H9 (cell line): Measurements from ENCODE around the gene NFKB2. TPM values are rescaled to one million over a fixed set of nuclear protein-coding genes. Genes with fewer than 3 reads are reported as not detected.

Source experiments
- DNase-seq: peaks from one replicate; pipeline ENCODE4 v3.0.0-alpha.2; 2017
- H2AFZ ChIP-seq: one replicate; pipeline ENCODE4 v1.6.1; 2013; ENCODE audit warnings: mild to moderate bottlenecking, low read length, control low read depth, moderate library complexity
- H2AK5ac ChIP-seq: 2 replicates; pipeline ENCODE4 v1.6.1; 2013; ENCODE audit warnings: low read length, control low read depth, mixed read lengths; ENCODE audit not compliant: insufficient read length
- H2BK120ac ChIP-seq: one replicate; pipeline ENCODE4 v1.6.1; 2013; ENCODE audit warnings: low read depth, mild to moderate bottlenecking, low read length, control low read depth, inconsistent platforms; ENCODE audit not compliant: poor library complexity, severe bottlenecking
- H2BK12ac ChIP-seq: 2 replicates; pipeline ENCODE4 v1.6.1; 2013; ENCODE audit warnings: low read length, control low read depth, mixed read lengths, low read depth; ENCODE audit not compliant: insufficient read length
- H2BK15ac ChIP-seq: 2 replicates; pipeline ENCODE4 v1.6.1; 2013; ENCODE audit warnings: low read depth, low read length, control low read depth
- H2BK20ac ChIP-seq: one replicate; pipeline ENCODE4 v1.6.1; 2013; ENCODE audit warnings: low read depth, mild to moderate bottlenecking, low read length, control low read depth, inconsistent platforms; ENCODE audit not compliant: poor library complexity, severe bottlenecking
- H2BK5ac ChIP-seq: 2 replicates; pipeline ENCODE4 v1.6.1; 2013; ENCODE audit warnings: low read length, control low read depth, mixed read lengths; ENCODE audit not compliant: insufficient read length
- H3K14ac ChIP-seq: 2 replicates; pipeline ENCODE4 v1.6.1; 2013; ENCODE audit warnings: low read length, control low read depth; ENCODE audit not compliant: insufficient read depth
- H3K18ac ChIP-seq: 2 replicates; pipeline ENCODE4 v1.6.1; 2013; ENCODE audit warnings: low read depth, mild to moderate bottlenecking, mixed read lengths, low read length, control low read depth; ENCODE audit not compliant: insufficient read length
- H3K23ac ChIP-seq: 2 replicates; pipeline ENCODE4 v1.6.1; 2013; ENCODE audit warnings: low read length, control low read depth, mixed read lengths, low read depth; ENCODE audit not compliant: insufficient read length
- H3K23me2 ChIP-seq: 2 replicates; pipeline ENCODE4 v1.6.1; 2013; ENCODE audit warnings: low read depth, mild to moderate bottlenecking, mixed read lengths, low read length, control low read depth; ENCODE audit not compliant: insufficient read length, poor library complexity, severe bottlenecking
- H3K27ac ChIP-seq: 2 replicates; pipeline ENCODE4 v1.5.1; 2013; ENCODE audit warnings: low read length, control low read depth, mixed read lengths, low read depth; ENCODE audit not compliant: insufficient read length
- H3K27me3 ChIP-seq: 2 replicates; pipeline ENCODE4 v1.6.1; 2013; ENCODE audit warnings: low read length, control low read depth, inconsistent platforms; ENCODE audit not compliant: insufficient read depth
- H3K4ac ChIP-seq: 2 replicates; pipeline ENCODE4 v1.6.1; 2013; ENCODE audit warnings: low read depth, mild to moderate bottlenecking, control low read depth, inconsistent platforms, low read length, moderate library complexity
- H3K4me1 ChIP-seq: 2 replicates; pipeline ENCODE4 v1.6.1; 2013; ENCODE audit warnings: low read length, control low read depth, inconsistent platforms; ENCODE audit not compliant: insufficient read depth
- H3K4me2 ChIP-seq: 2 replicates; pipeline ENCODE4 v1.6.1; 2013; ENCODE audit warnings: low read length, control low read depth, mixed read lengths; ENCODE audit not compliant: insufficient read length, insufficient read depth
- H3K56ac ChIP-seq: 2 replicates; pipeline ENCODE4 v1.6.1; 2013; ENCODE audit warnings: low read depth, mild to moderate bottlenecking, mixed read lengths, low read length, control low read depth; ENCODE audit not compliant: insufficient read length
- H3K79me1 ChIP-seq: 2 replicates; pipeline ENCODE4 v1.6.1; 2013; ENCODE audit warnings: low read depth, mild to moderate bottlenecking, moderate library complexity, low read length, control low read depth, inconsistent platforms; ENCODE audit not compliant: insufficient read depth, poor library complexity, severe bottlenecking
- H3K79me2 ChIP-seq: 2 replicates; pipeline ENCODE4 v1.6.1; 2013; ENCODE audit warnings: low read length, control low read depth, inconsistent platforms; ENCODE audit not compliant: insufficient read depth
- H3K9ac ChIP-seq: 2 replicates; pipeline ENCODE4 v1.6.1; 2013; ENCODE audit warnings: low read length, control low read depth, mixed read lengths; ENCODE audit not compliant: insufficient read length; ENCODE audit errors: extremely low read depth
- H3K9me3 ChIP-seq: one replicate; pipeline ENCODE4 v1.6.1; 2013; ENCODE audit warnings: low read depth, low read length, inconsistent platforms; ENCODE audit not compliant: control insufficient read depth
- H3T11ph ChIP-seq: one replicate; pipeline ENCODE4 v1.6.1; 2013; ENCODE audit warnings: mild to moderate bottlenecking, low read length, control low read depth, inconsistent platforms
- H4K20me1 ChIP-seq: one replicate; pipeline ENCODE4 v1.6.1; 2013; ENCODE audit not compliant: control insufficient read depth, insufficient read length, insufficient read depth
- H4K5ac ChIP-seq: 2 replicates; pipeline ENCODE4 v1.6.1; 2013; ENCODE audit warnings: low read depth, mild to moderate bottlenecking, mixed read lengths, low read length, control low read depth; ENCODE audit not compliant: insufficient read length
- H4K8ac ChIP-seq: replicated peaks from 2 replicates; pipeline ENCODE4 v1.6.1; 2013; ENCODE audit warnings: low read length, control low read depth, mixed read lengths, low read depth; ENCODE audit not compliant: insufficient read length
- H4K91ac ChIP-seq: 2 replicates; pipeline ENCODE4 v1.6.1; 2013; ENCODE audit warnings: low read depth, mild to moderate bottlenecking, moderate library complexity, mixed read lengths, low read length, control low read depth; ENCODE audit not compliant: insufficient read length
- H3K27ac Mint-ChIP-seq, 3 experiments: 2 replicates in 2 of 3; 3 replicates in 1 of 3; pipeline ENCODE4 v1.8.0; 2020 to 2021; ENCODE audit warnings: mixed read lengths in 3 of 3, mild to moderate bottlenecking in 1 of 3, moderate library complexity in 1 of 3
- H3K27me3 Mint-ChIP-seq: 2 replicates; pipeline ENCODE4 v1.8.0; 2021; ENCODE audit warnings: low read depth, mild to moderate bottlenecking, moderate library complexity, mixed read lengths
- H3K36me3 Mint-ChIP-seq, 3 experiments: 2 replicates in 2 of 3; 3 replicates in 1 of 3; pipeline ENCODE4 v1.8.0; 2020 to 2021; ENCODE audit warnings: low read depth in 3 of 3, mixed read lengths in 3 of 3; ENCODE audit not compliant: insufficient read depth in 1 of 3
- H3K4me1 Mint-ChIP-seq, 2 experiments: 2 replicates each; pipeline ENCODE4 v1.8.0; 2020; ENCODE audit warnings: mixed read lengths in 2 of 2
- H3K4me3 Mint-ChIP-seq, 2 experiments: 2 replicates in 1 of 2; 3 replicates in 1 of 2; pipeline ENCODE4 v1.8.0; 2020 to 2021; ENCODE audit warnings: mild to moderate bottlenecking in 2 of 2, mixed read lengths in 2 of 2, moderate library complexity in 1 of 2
- H3K9me3 Mint-ChIP-seq, 2 experiments: 2 replicates in 1 of 2; 3 replicates in 1 of 2; pipeline ENCODE4 v1.8.0; 2020; ENCODE audit warnings: mild to moderate bottlenecking in 2 of 2, mixed read lengths in 2 of 2, moderate library complexity in 1 of 2
- CTCF ChIP-seq: fragments of 200-600 bp; sonication (generic); conservative IDR thresholded peaks from 3 replicates; pipeline ENCODE4 v1.8.0; 2021; ENCODE audit warnings: antibody characterized with exemption, mild to moderate bottlenecking
- WGBS: extraction: QIAGEN DNeasy Blood & Tissue Kit; methylation state at CpG from one replicate; pipeline ENCODE4 v1.1.7; 2013; ENCODE audit warnings: missing lambda C conversion rate, low lambda C conversion rate, mixed read lengths; ENCODE audit not compliant: insufficient read length; ENCODE audit errors: extremely low coverage; 5-methylcytosine and 5-hydroxymethylcytosine counted together
- total RNA-seq: library from RNA; stranded (reverse); gene quantifications from 2 replicates; pipeline ENCODE4 v1.2.1, GENCODE V29; 2021

The NFKB2 gene
- total RNA-seq, 1 experiment from 2014 or later, result 23.7 TPM

DNA sequence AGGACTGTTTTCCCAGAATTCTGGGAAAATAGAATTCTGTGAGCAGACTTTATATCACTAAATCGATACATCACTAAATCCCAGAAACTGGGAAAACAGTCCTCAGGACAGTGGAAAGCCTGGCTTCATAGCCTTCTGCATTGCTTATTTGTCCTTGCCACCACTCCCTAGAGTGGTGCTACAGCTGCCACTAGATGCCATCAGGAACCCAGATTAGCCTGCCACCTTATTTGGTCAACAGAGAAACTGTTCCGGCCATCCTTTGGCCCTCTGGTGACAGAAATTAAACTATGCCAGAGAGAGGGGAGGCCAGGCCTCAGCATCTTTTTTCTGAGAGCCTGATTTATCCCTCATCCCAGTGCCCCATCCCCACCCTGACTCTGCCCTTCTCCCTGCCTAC lies 19.6 kb upstream of the NFKB2 start:
- Histone ChIP-seq H3K14ac (no peak overlapping the region), H2BK20ac (no peak overlapping the region), H3T11ph (no peak overlapping the region), H2BK120ac (no peak overlapping the region), H3K23me2 (no peaks in the 10 kb centered on the region), H4K8ac (no peak overlapping the region), H2BK12ac (no peak overlapping the region), H2BK5ac (no peak overlapping the region), H3K4me1 (no peaks in the 10 kb centered on the region), H3K9ac (no peak overlapping the region), H3K56ac (no peak overlapping the region), H3K4ac (no peak overlapping the region), H3K79me2 (no peaks in the 10 kb centered on the region), H3K18ac (no peak overlapping the region), H4K5ac (no peak overlapping the region), H4K20me1 (no peaks in the 10 kb centered on the region), H3K4me2 (no peak overlapping the region), H4K91ac (no peak overlapping the region), H3K27ac (no peak overlapping the region), H3K9me3 (no peaks in the 10 kb centered on the region), H3K23ac (no peak overlapping the region), H2BK15ac (no peak overlapping the region), H2AK5ac (no peak overlapping the region), H3K79me1 (no peaks in the 10 kb centered on the region), H2AFZ (no peak overlapping the region), H3K27me3 (no peaks in the 10 kb centered on the region)
- no peak for TF ChIP-seq CTCF
- no peak overlapping the region; a peak in 1 of 5 replicates for H3K4me3 Mint-ChIP-seq
- H3K4me1 Mint-ChIP-seq, result no peaks in the 10 kb centered on the region
- 0 out of 5 replicates have a peak, but pooled peaks cover 0 to 4% of the 10 kb centered on the region in 2 experiments for H3K9me3 Mint-ChIP-seq
- H3K36me3 Mint-ChIP-seq, result peaks cover 17 to 54% (median 31%) of the 10 kb centered on the region in 3 experiments
- no peak overlapping the region; a peak in 1 of 7 replicates for H3K27ac Mint-ChIP-seq
- H3K27me3 Mint-ChIP-seq, result no peaks in the 10 kb centered on the region
- DNase-seq, result no peak
- WGBS, result no CpG with 5 or more reads among the region's 2 CpGs
